ENCODE results near the gene IL36G.

Gene IL36G

DNA sequence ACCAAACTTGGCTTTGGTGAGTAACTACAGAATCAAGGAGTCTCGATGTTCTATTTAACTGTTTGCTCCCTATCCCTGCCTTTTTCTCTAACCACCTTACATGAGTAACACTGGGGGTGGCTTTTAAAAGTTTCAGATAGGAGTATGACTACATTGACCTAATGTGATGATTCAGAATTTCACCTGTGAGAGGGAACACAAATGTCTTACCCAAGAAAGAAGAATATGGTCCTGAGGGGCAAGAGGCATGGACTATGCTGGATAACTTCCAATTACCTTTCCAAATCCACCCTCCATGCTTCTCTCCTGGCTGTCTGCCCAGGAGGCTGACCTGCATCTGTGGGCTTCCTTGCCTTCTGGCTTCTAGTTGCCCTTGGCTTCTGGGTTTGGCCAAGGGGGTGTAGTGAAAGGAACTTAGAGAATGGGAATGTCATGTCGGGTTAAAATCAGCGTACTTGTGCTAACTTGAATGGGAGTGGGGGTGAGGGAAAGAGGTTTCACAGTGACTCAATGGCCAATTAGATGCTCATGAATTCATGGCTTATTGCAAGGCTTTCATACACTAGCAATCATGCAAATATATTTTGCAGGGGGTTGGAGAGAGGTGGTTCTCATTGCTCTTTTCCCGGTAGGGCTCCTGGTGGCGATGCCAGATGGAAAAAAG is 5.3 kb upstream of the IL36G start:
- no peak for DNase-seq (ENCODE audit: low spot score)

GRCh38 chr2:112973156-112973555 is 4.7 kb upstream of the IL36G start:
- DNase-seq (ENCODE audit: low spot score), result no peak

- no peak for DNase-seq (ENCODE audit: low spot score)
Observed at GRCh38 chr2:112979731-112980130, 1.9 kb downstream of the IL36G start.

GRCh38 chr2:112980537-112980936 is 2.7 kb downstream of the IL36G start:
- DNase-seq (ENCODE audit: low spot score), result no peak

DNA sequence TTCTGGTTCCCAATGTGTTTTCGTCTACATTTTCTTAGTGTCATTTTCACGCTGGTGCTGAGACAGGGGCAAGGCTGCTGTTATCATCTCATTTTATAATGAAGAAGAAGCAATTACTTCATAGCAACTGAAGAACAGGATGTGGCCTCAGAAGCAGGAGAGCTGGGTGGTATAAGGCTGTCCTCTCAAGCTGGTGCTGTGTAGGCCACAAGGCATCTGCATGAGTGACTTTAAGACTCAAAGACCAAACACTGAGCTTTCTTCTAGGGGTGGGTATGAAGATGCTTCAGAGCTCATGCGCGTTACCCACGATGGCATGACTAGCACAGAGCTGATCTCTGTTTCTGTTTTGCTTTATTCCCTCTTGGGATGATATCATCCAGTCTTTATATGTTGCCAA is 7.3 kb downstream of the IL36G start:
- no peak for DNase-seq (ENCODE audit: low spot score)

GRCh38 chr2:112989611-112990010 is 11.8 kb downstream of the IL36G start:
- DNase-seq (ENCODE audit: low spot score), result no peak

- DNase-seq (ENCODE audit: low spot score), result no peak
Observed at GRCh38 chr2:112993831-112994230, 16.0 kb downstream of the IL36G start.

- no peak for DNase-seq (ENCODE audit: low spot score)
Observed at GRCh38 chr2:112994648-112995047, 16.8 kb downstream of the IL36G start.

DNA sequence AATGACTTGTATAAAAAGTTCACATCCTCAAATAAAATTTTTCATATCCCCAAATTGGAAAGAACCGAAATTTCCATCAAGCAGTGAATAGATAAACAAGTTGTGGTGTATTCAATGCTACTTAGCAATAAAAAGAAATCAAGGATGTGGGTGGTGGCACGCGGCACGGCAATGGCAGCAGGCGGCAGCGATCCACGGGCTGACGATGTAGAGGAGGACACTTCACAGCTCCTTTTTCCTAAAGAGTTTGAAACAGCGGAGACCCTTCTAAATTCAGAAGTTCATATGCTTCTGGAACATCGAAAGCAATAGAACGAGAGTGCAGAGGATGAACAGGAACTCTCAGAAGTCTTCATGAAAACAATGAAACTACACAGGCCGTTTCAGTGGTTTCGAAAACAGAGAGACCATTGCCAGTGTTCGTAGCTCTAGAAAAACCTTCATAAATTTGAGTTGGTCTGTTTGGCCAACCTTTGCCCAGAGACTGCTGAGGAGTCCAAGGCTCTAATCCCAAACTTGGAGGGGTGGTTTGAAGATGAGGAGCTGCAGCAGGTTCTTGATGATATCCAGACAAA is 17.6 kb downstream of the IL36G start:
- DNase-seq (ENCODE audit: low spot score), result no peak

GRCh38 chr2:112996635-112997034 is 18.8 kb downstream of the IL36G start:
- no peak for DNase-seq (ENCODE audit: low spot score)

GRCh38 chr2:112997151-112997550 is 19.3 kb downstream of the IL36G start:
- DNase-seq (ENCODE audit: low spot score), result no peak

DNA sequence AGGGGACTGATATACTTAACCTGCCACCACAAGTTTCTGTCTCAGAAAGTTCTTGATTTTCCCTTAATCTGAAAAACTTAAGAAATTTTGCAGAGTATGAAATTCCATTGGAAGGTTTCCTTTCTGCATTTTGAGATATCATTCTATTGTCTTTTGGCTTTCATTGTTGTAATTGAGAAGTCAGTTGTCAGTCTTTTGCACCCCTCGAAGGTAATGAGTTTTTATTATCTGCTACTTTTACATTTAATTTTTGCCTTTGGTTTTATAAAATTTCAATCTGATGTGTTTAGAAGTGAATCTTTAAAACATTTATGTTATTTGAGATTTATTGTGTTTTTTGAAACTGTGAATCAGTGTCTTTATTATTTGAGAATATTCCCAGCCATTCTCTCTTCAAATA is 22.6 kb downstream of the IL36G start:
- no peak for DNase-seq (ENCODE audit: low spot score)

DNA sequence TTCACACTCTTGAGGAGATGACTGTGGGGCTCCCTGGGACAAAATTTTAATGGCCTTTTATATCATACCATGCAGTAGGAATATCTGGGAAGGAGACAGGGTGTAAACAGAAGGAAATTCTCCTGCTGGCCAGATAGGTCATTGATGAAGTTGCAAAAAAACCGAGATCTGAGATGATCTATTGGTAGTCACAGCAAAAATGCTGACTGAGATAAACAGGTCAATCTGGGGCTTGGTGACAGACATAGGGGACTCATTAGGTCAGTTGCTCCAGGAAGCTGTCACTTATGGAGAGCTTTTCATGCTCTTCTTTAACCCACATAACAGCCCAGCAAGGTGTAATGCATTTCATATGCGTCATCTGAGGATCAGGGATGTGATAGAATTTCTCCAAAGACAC is 24.9 kb downstream of the IL36G start:
- no peak for DNase-seq (ENCODE audit: low spot score)

GRCh38 chr2:113005030-113005509 is 27.3 kb downstream of the IL36G start, which contains the start of gene IL36A:
IL36A (plus strand) TSS chr2:113005459; CDS start chr2:113005872, 413 bp downstream.
- no peak for DNase-seq (ENCODE audit: low spot score)

- no peak for DNase-seq (ENCODE audit: low spot score)
Observed at GRCh38 chr2:113007250-113007649, 29.4 kb downstream of the IL36G start.

GRCh38 chr2:113009622-113010021 is 31.8 kb downstream of the IL36G start:
- DNase-seq (ENCODE audit: low spot score), result no peak

DNA sequence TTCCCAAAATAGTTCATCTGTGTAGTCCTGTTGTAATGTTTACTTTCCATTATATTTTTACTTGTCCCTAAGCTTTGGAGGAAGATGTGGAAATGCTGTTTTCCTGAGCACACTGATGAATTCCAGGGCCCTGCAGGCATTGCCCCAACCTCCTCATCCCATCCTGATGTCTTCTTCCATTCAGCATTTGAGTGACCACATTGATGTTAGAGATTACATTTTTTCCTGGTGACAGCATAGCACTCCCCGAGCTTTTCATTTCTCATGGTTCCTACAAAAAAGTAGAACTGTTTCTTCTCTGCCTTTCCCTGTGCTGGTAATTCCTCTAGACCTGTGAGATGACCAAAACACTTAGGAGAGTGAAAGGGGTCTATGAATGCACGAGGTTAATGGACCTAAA is 32.3 kb downstream of the IL36G start:
- no peak for DNase-seq (ENCODE audit: low spot score)

DNA sequence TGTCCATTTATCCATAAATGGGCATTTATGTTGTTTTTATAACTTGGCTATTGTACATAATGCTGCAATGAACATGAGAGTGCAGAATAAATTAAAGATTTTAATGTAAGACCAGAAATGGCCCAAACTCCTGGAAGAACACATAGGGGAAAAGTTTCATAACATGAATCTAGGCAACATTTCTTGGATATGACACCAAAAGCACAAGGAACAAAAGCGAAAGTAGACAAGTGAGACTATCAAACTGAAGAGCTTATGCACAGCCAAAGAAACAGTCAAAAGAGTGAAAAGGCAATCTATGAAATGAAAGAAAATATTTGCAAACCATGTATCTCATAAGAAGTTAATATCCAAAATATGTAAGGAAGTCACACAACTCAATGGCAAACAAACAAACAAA is 33.3 kb downstream of the IL36G start:
- DNase-seq (ENCODE audit: low spot score), result no peak

GRCh38 chr2:113012436-113013335 is 34.9 kb downstream of the IL36G start:
- no peak for DNase-seq (ENCODE audit: low spot score)

GRCh38 chr2:113013336-113013661 is 35.5 kb downstream of the IL36G start:
- no peak for DNase-seq (ENCODE audit: low spot score)

DNA sequence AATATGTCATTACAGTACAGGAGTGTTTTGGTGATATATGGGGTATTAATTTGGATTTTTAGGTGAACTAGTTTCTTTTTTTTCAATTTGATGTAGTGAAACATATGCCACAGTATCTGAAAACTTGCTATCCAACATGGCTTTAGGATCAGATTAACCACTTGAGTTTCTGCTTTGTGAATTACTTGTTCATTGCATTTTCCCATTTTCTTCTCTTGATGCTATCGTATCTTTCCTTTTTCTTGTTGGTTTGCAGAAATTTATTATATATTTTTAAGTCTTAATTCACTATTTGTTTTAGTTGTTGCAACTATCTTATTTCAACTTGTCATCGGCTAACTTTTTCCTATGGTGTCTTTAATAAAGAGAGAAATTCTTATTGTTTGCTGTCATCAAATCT is 36.3 kb downstream of the IL36G start:
- DNase-seq (ENCODE audit: low spot score), result no peak

- DNase-seq (ENCODE audit: low spot score), result no peak
Observed at GRCh38 chr2:113015042-113015441, 37.2 kb downstream of the IL36G start.

- DNase-seq (ENCODE audit: low spot score), result no peak
Observed at GRCh38 chr2:113015655-113016054, 37.8 kb downstream of the IL36G start.

Measured in LoVo (cell line).